ENCODE measurements around the gene PPP2R2B. TPM values are rescaled to one million over a fixed set of nuclear protein-coding genes. Genes with fewer than 3 reads are reported as not detected.

PPP2R2B gene
- total and polyA plus RNA-seq, 2 of the 4 experiments (the other 2 are of a cell fraction), result not detected

GRCh38 chr5:146825033-146825432 lies 53.5 kb downstream of the PPP2R2B start:
- ChIA-PET POLR2A (ENCODE audit: unreplicated experiment) (no interaction called here), CTCF (no interaction called here)
- H2BK20ac ChIP-seq (ENCODE audit: low read depth, low read length), result no peak overlapping the region
- H4K8ac ChIP-seq (ENCODE audit: low read depth in 2 of 2, low read length in 2 of 2), result no peak overlapping the region
- H3K9me3 ChIP-seq (ENCODE audit: control insufficient read depth, insufficient read depth, low read length), result peaks cover 2% of the 10 kb centered on the region; the same call in 1 of the 2 replicates
- no peak overlapping the region for H2AK9ac ChIP-seq (replicated peaks; ENCODE audit: low read depth, low read length, poor library complexity)
- H4K91ac ChIP-seq (ENCODE audit: insufficient read depth, low read depth, low read length), result no peak overlapping the region
- H3K9me1 ChIP-seq (ENCODE audit: insufficient read depth, low read length), result no peaks in the 10 kb centered on the region
- no peak overlapping the region for H3K56ac ChIP-seq (ENCODE audit: extremely low read depth, insufficient read depth, low read length)
- H3K36me3 ChIP-seq (ENCODE audit: control insufficient read depth, insufficient read depth, low read length), result no peaks in the 10 kb centered on the region
- no peaks in the 10 kb centered on the region for H3K27me3 ChIP-seq (ENCODE audit: control insufficient read depth, insufficient read depth, low read length)
- H3K4me2 ChIP-seq (ENCODE audit: low read depth, low read length), result no peak overlapping the region
- H2BK5ac ChIP-seq (ENCODE audit: low read depth, low read length, poor library complexity, severe bottlenecking), result no peak overlapping the region
- no peak overlapping the region for H2BK120ac ChIP-seq (ENCODE audit: low read depth, low read length)
- in situ Hi-C loops (cut with MboI; ENCODE audit: low sequenced_read_pairs) (no loop called here), dilution Hi-C loops (cut with HindIII; ENCODE audit: low sequenced_read_pairs, unreplicated experiment) (no loop called here), intact Hi-C loops (cut with micrococcal nuclease) (no loop called here)
- H4K20me1 ChIP-seq (ENCODE audit: insufficient read depth, low read length), result no peaks in the 10 kb centered on the region
- no peak overlapping the region for H3K4me3 ChIP-seq (ENCODE audit: insufficient read depth, low read depth, low read length)
- H3K4me1 ChIP-seq (ENCODE audit: control insufficient read depth, insufficient read depth, low read length), result no peaks in the 10 kb centered on the region
- H3K18ac ChIP-seq (ENCODE audit: low read depth, low read length), result no peak overlapping the region
- H3K79me1 ChIP-seq (ENCODE audit: low read depth in 1 of 2, low read length in 2 of 2), result no peaks in the 10 kb centered on the region
- no peak overlapping the region for H2AK5ac ChIP-seq (ENCODE audit: low read depth, low read length)
- no peak for TF ChIP-seq CHD1 (IDR thresholded peaks at IDR 0.05; ENCODE audit: low read depth, low read length)
- TF ChIP-seq RFX5 (IDR thresholded peaks at IDR 0.05; ENCODE audit: low read depth, low read length), result no peak
- TF ChIP-seq FOS (IDR thresholded peaks at IDR 0.05; ENCODE audit: low read depth, low read length), result no peak
- TF ChIP-seq ELK1 (IDR thresholded peaks at IDR 0.05; ENCODE audit: borderline replicate concordance, low read depth, low read length), result no peak
- no peak for TF ChIP-seq SMC3 (IDR thresholded peaks at IDR 0.05; ENCODE audit: low read depth, low read length)
- TF ChIP-seq NFE2L2 (IDR thresholded peaks at IDR 0.05; ENCODE audit: low read depth, low read length), result no peak
- TF ChIP-seq CTCF (conservative IDR thresholded peaks at IDR 0.05; ENCODE audit: low read depth, low read length), result no peak
- no peak for TF ChIP-seq RAD21 (IDR thresholded peaks at IDR 0.05; ENCODE audit: low read length)
- TF ChIP-seq USF2 (IDR thresholded peaks at IDR 0.05; ENCODE audit: low read depth, low read length), result no peak
- TF ChIP-seq POLR2A (IDR thresholded peaks at IDR 0.05; ENCODE audit: low read depth, low read length), result no peak
- TF ChIP-seq MXI1 (IDR thresholded peaks at IDR 0.05; ENCODE audit: borderline replicate concordance, low read depth, low read length), result no peak
- TF ChIP-seq MAFK (IDR thresholded peaks at IDR 0.05; ENCODE audit: low read depth, low read length), result no peak
- TF ChIP-seq MAZ (IDR thresholded peaks at IDR 0.05; ENCODE audit: borderline replicate concordance, low read depth, low read length), result no peak
- no peak for TF ChIP-seq BHLHE40 (IDR thresholded peaks at IDR 0.05; ENCODE audit: low read depth, low read length)
- TF ChIP-seq CEBPB (IDR thresholded peaks at IDR 0.05; ENCODE audit: low read depth, low read length), result no peak
- no peak for TF ChIP-seq RCOR1 (IDR thresholded peaks at IDR 0.05; ENCODE audit: insufficient replicate concordance, low read length)
- 0% methylated on average over 3 of the region's 5 CpGs; no CpG with 5 or more reads in 1 of the 2 experiments for WGBS, 2 experiments (ENCODE audit: extremely low coverage in 2 of 2, insufficient read length in 1 of 2)
- no TSS peak for BruUV-seq (replicated peaks)
- no peak for ATAC-seq (ENCODE audit: low read depth)
- H3K27ac ChIP-seq (ENCODE audit: insufficient read depth, low read length), result no peak overlapping the region
- H3K9ac ChIP-seq (ENCODE audit: low read depth, low read length), result no peak overlapping the region
- no peak overlapping the region for H3K14ac ChIP-seq (replicated peaks; ENCODE audit: low read depth, low read length)
- no peak overlapping the region for H3K23ac ChIP-seq (ENCODE audit: low read depth, low read length)
- H2BK15ac ChIP-seq (ENCODE audit: low read depth, low read length), result no peak overlapping the region
- H3K4ac ChIP-seq (ENCODE audit: low read depth, low read length), result no peak overlapping the region
- H4K5ac ChIP-seq (ENCODE audit: low read depth, low read length), result no peak overlapping the region
- DNase-seq, result peak; percentile 11
- no peak overlapping the region for H2AFZ ChIP-seq (replicated peaks; ENCODE audit: low read length, poor library complexity)
